ENCODE measurements around the gene ABCA2.

Gene ABCA2

DNA sequence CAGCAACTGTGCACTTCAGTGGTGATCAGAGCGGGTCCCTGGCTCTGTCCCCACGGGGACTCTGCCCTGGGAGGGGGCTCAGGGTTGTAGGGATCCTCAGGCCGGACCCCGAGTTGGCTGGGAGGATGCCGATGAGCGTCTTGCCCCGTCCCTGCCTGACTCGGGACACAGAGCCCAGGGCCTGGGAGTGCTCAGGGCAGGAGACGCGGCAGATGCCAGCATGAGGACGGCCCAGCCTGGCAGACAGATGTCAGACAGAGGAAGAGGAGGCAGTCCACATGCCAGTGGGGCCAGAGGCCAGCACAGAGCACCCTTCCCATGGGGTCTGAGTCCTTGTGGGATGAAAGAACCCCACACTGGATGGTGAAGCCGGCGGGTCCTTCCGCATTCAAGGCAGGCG is 64.7 kb downstream of the ABCA2 start:
- DNase-seq = no peak

- no peak for DNase-seq
Observed at GRCh38 chr9:136962701-136963248, 65.3 kb downstream of the ABCA2 start.

GRCh38 chr9:136962163-136962562 is 65.9 kb downstream of the ABCA2 start:
- no peak for DNase-seq

DNA sequence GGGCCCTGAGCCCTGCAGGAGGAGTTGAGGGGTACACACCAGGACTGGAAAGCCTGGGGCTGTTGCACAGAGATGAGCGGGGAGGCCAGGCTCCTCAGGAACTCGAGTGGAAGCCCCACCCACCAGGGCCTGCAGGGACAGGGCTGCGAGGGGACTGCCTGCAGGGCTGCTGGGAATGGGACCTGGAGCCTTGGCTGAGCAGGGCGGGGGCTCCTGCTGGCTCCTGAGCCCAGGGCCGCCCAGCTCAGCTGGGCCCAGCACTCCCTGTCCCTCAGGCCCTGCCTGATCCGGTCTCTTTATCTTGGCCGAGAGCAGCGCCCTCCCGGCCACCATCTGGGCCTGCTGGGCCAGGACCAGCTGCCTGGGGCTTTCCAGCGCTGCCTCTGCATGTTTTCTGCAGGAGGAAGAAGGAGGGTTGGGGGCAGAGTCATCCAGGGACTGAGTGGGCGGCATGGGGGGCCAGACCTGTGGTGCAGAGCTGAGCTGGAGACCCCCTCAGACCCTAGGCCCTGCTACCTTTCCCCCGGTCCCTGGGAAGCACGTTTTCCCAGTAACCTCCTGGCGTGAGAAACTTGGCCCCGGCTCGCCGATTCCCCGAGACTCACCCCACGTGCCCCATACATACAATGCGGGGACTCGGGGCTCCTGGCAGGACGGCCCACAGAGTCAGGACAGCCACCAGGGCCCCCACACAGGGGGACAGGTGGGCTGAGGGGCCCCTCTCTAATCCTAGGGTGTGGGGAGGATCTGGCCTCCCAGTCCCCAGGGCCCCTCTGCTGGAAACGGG is 66.6 kb downstream of the ABCA2 start:
- DNase-seq = no peak

DNA sequence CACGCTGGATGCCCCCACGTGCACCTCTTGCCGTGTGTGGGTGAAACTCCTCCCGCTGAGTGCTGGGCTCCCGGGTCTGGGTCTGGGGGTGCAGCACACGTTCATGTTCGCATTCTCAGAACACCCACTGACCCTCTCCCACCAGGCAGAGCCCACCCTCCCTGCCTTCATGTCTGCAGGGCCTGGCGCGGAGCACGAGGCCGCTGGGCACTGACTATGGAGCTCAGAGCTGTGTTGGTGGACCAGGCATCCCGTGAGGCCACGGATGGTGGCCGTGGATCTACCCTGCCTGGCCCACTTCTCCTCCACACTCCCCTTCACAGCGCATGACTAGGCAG is 67.1 kb downstream of the ABCA2 start:
- no peak for DNase-seq

- no peak for DNase-seq
Observed at GRCh38 chr9:136960212-136960937, 67.7 kb downstream of the ABCA2 start.

- DNase-seq = no peak
Observed at GRCh38 chr9:136958898-136959850, 68.9 kb downstream of the ABCA2 start.

- DNase-seq = no peak
Observed at GRCh38 chr9:136958473-136958872, 69.6 kb downstream of the ABCA2 start.

DNA sequence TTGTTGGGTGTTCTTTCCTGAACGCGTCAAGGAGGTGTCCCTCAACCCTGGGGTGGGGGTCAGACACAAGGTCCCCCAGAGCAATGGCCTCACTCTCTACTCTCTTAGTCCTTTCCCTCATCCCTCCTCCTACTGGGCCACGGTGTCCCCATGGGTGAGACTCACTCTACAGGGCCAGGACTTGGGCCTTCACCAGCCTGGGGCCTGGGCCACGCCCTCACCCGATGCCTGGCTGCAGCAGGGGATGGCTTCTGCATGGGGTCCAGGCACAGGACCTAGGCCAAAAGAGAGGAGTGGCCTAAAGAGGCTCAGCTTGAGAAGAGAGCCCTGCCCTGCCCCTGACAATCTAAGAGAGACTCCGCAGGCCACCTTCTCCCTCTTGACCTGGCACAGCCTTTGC is 70.1 kb downstream of the ABCA2 start:
- DNase-seq = no peak

DNA sequence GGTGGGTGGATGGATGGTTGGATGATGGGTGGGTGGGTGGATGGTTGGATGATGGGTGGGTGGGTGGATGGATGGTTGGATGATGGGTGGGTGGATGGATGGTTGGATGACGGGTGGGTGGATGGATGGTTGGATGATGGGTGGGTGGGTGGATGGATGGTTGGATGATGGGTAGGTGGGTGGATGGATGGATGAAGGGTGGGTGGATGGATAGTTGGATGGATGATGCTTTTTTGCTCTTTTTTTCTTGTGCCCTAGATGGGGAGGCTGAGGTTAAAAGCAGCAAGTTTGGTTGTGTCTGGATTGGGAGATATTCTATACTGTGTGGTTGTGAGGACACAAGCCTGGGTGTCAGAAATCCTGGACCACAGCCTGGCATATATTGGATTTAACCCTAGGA is 70.6 kb downstream of the ABCA2 start:
- DNase-seq = no peak
